Upper lobe of right lung (tissue), 1 donor: ENCODE results near the gene FDX2. TPM values are rescaled to one million over a fixed set of nuclear protein-coding genes. Genes with fewer than 3 reads are reported as not detected.

ENCODE experiments used
- ATAC-seq: fragments of 200-7000 bp; cut with Tn5 transposase; one replicate; pipeline ENCODE4 v1.9.1; 2020; ENCODE audit warnings: mild to moderate bottlenecking, moderate library complexity
- DNase-seq: peaks from one replicate; pipeline ENCODE4 v3.0.0-alpha.2; 2020
- H3K27ac ChIP-seq: fragments of 200-600 bp; one replicate; pipeline ENCODE4 v1.8.0; 2022
- H3K27me3 ChIP-seq: fragments of 200-600 bp; one replicate; pipeline ENCODE4 v1.8.0; 2022; ENCODE audit warnings: mild to moderate bottlenecking
- H3K36me3 ChIP-seq: fragments of 200-600 bp; one replicate; pipeline ENCODE4 v1.8.0; 2022
- H3K4me1 ChIP-seq: fragments of 200-600 bp; one replicate; pipeline ENCODE4 v1.8.0; 2022
- H3K4me3 ChIP-seq: fragments of 200-600 bp; one replicate; pipeline ENCODE4 v1.8.0; 2022; ENCODE audit warnings: mild to moderate bottlenecking
- H3K9me3 ChIP-seq: fragments of 200-600 bp; one replicate; pipeline ENCODE4 v1.8.0; 2022
- CTCF ChIP-seq: fragments of 200-600 bp; IDR thresholded peaks from one replicate; pipeline ENCODE4 v1.8.0; 2022; ENCODE audit warnings: antibody characterized with exemption
- intact Hi-C: fragments of 100-400 bp; cut with DNase I; formaldehyde crosslinking; loops from one replicate; pipeline ENCODE4 v1.11.0; 2022
- total RNA-seq: library from RNA; stranded (reverse); fragmentation: NEBNext Ultra II Directional; extraction: Animal tissue kit (Norgen Biotek cat#: 25700); gene quantifications from one replicate; pipeline ENCODE4 v1.2.1, GENCODE V29; 2021
- donor health status: DM: no; HTN: yes; CAD: no; lungs with severe emphysema.

The FDX2 gene
- total RNA-seq, 1 donor from 2014 or later, result 19.2 TPM

- ATAC-seq (peak; percentile 89), DNase-seq (peak; percentile 93)
- intact Hi-C loops, result no loop called here
- Histone ChIP-seq H3K27ac (peak overlapping the region; percentile 78), H3K36me3 (peaks cover 34% of the 10 kb centered on the region), H3K9me3 (no peaks in the 10 kb centered on the region), H3K27me3 (no peaks in the 10 kb centered on the region), H3K4me1 (peaks cover 9% of the 10 kb centered on the region), H3K4me3 (no peak overlapping the region)
- TF ChIP-seq CTCF, result no peak
These were observed 55.7 kb downstream of the FDX2 start for GRCh38 chr19:10260141-10260584.

Other genes starting within 250 kb of the FDX2 start
- 52.0 TPM for gene SHFL, start 229.7 kb downstream of the FDX2 start, total RNA-seq
- 0.23 TPM for gene ANGPTL6, start 213.3 kb downstream of the FDX2 start, total RNA-seq
- 35.2 TPM for gene PPAN, start 209.7 kb downstream of the FDX2 start, total RNA-seq
- gene P2RY11, start 204.3 kb downstream of the FDX2 start, total RNA-seq, result 13.5 TPM
- gene EIF3G, start 196.1 kb downstream of the FDX2 start, total RNA-seq, result 175 TPM
- gene DNMT1, start 121.1 kb downstream of the FDX2 start, total RNA-seq, result 72.1 TPM
- gene S1PR2, start 84.7 kb downstream of the FDX2 start, total RNA-seq, result 21.7 TPM
- 41.5 TPM for gene MRPL4, start 63.8 kb downstream of the FDX2 start, total RNA-seq
- gene ICAM1, start 44.9 kb downstream of the FDX2 start, total RNA-seq, result 245 TPM
- gene ICAM4, start 29.1 kb downstream of the FDX2 start, total RNA-seq, result 11.1 TPM
- 18.3 TPM for gene ICAM5, start 26.1 kb downstream of the FDX2 start, total RNA-seq
- gene ZGLP1, start 6.2 kb downstream of the FDX2 start, total RNA-seq, result 3.8 TPM
- 25.4 TPM for gene RAVER1, start 17.5 kb upstream of the FDX2 start, total RNA-seq
- gene ICAM3, start 23.6 kb upstream of the FDX2 start, total RNA-seq, result 23.8 TPM
- gene TYK2, start 64.6 kb upstream of the FDX2 start, total RNA-seq, result 140 TPM
- gene CDC37, start 87.5 kb upstream of the FDX2 start, total RNA-seq, result 154 TPM
- gene PDE4A, start 104.5 kb upstream of the FDX2 start, total RNA-seq, result 35.5 TPM
- 69.1 TPM for gene KEAP1, start 187.3 kb upstream of the FDX2 start, total RNA-seq
- 2.1 TPM for gene S1PR5, start 201.4 kb upstream of the FDX2 start, total RNA-seq
- 21.0 TPM for gene ATG4D, start 227.9 kb upstream of the FDX2 start, total RNA-seq
- gene KRI1, start 250.0 kb upstream of the FDX2 start, total RNA-seq, result 19.6 TPM